K562 (cell line): ENCODE results near the gene SH3BGR. TPM values are rescaled to one million over a fixed set of nuclear protein-coding genes. Genes with fewer than 3 reads are reported as not detected.

ENCODE experiments used
- ATAC-seq: fragments of 200-7000 bp; cut with Tn5 transposase; 3 replicates; pipeline ENCODE4 v1.9.1; 2020; ENCODE audit warnings: moderate library complexity
- BruUV-seq: library from RNA; stranded (reverse); fragments of 400-500 nt; replicated peaks from 2 replicates; lab custom pipeline; 2021; lab: Mats Ljungman, UMichigan
- CTCF ChIA-PET: fragments of 300-600 bp; formaldehyde crosslinking; extraction: SDS; loops from one replicate; lab custom pipeline; 2021; ENCODE audit warnings: low intra/inter-chr PET ratio; lab: Yijun Ruan, JAX
- POLR2A ChIA-PET: fragments of 300-600, 350-650 bp; sonication (Branson Sonifier 250); formaldehyde crosslinking; extraction: SDS; loops from one replicate; lab custom pipeline; 2021; ENCODE audit warnings: antibody characterized with exemption, inconsistent platforms; lab: Yijun Ruan, JAX
- DNase-seq, 4 experiments: peaks; one replicate each; pipeline versions ENCODE4 v3.0.0 to v3.0.0-alpha.2; 2011 to 2018; ENCODE audit warnings: low spot score in 3 of 4, mixed read lengths in 3 of 4; ENCODE audit errors: extremely low read depth in 1 of 4
- FAIRE-seq: peaks from 2 replicates; lab custom pipeline; 2011; peaks lifted over from hg19 to GRCh38; lab: Jason Lieb, UNC
- H2AFZ ChIP-seq: 2 replicates; pipeline ENCODE4 v1.6.0; 2011; ENCODE audit warnings: low read depth, low read length, control low read depth, inconsistent platforms
- H3K27ac ChIP-seq: fragments of 200-600 bp; 3 replicates; pipeline ENCODE4 v1.8.0; 2011; ENCODE audit warnings: low read depth, mild to moderate bottlenecking, control low read depth, inconsistent platforms, low read length, moderate library complexity, mixed read lengths; ENCODE audit errors: extremely low read depth
- H3K27me3 ChIP-seq, 2 experiments: fragments of 300-600 bp in 1 of 2; 2 replicates in 1 of 2; 3 replicates in 1 of 2; pipeline versions ENCODE4 v1.6.0 to v1.8.0; 2011; ENCODE audit warnings: inconsistent platforms in 2 of 2, low read length in 2 of 2, mild to moderate bottlenecking in 1 of 2, mixed read lengths in 1 of 2, moderate library complexity in 1 of 2; ENCODE audit not compliant: control insufficient read depth in 2 of 2, insufficient read depth in 2 of 2
- H3K36me3 ChIP-seq: fragments of 300-600 bp; 3 replicates; pipeline ENCODE4 v1.8.0; 2011; ENCODE audit warnings: mild to moderate bottlenecking, low read length, inconsistent platforms; ENCODE audit not compliant: control insufficient read depth, insufficient read depth
- H3K4me1 ChIP-seq, 2 experiments: fragments of 200-600 bp in 1 of 2; replicated peaks in 1 of 2; 2 replicates in 1 of 2; 3 replicates in 1 of 2; pipeline versions ENCODE4 v1.5.1 to v1.8.0; 2011; ENCODE audit warnings: inconsistent platforms in 2 of 2, low read length in 2 of 2, mild to moderate bottlenecking in 1 of 2, mixed read lengths in 1 of 2, moderate library complexity in 1 of 2; ENCODE audit not compliant: control insufficient read depth in 2 of 2, insufficient read depth in 2 of 2
- H3K4me2 ChIP-seq: 2 replicates; pipeline ENCODE4 v1.6.1; 2011; ENCODE audit warnings: low read length, control low read depth, inconsistent platforms, mixed read lengths; ENCODE audit not compliant: insufficient read depth
- H3K4me3 ChIP-seq: fragments of 200-600 bp; sonication (generic), shearing (Covaris generic); 2 replicates; pipeline ENCODE4 v1.5.1; 2016; ENCODE audit warnings: control low read depth, inconsistent platforms
- H3K79me2 ChIP-seq: fragments of 200-600 bp; 3 replicates; pipeline ENCODE4 v1.8.0; 2011; ENCODE audit warnings: low read length, inconsistent platforms; ENCODE audit not compliant: control insufficient read depth, insufficient read depth
- H3K9ac ChIP-seq, 2 experiments: 2 replicates each; pipeline versions ENCODE4 v1.6.0 to v1.6.1; 2011; ENCODE audit warnings: low read depth in 2 of 2, low read length in 2 of 2, control low read depth in 1 of 2, inconsistent platforms in 1 of 2, mild to moderate bottlenecking in 1 of 2, mixed read lengths in 1 of 2; ENCODE audit not compliant: insufficient read depth in 1 of 2
- H3K9me1 ChIP-seq: one replicate; pipeline ENCODE4 v1.6.0; 2011; ENCODE audit warnings: inconsistent platforms, mild to moderate bottlenecking, low read length, moderate library complexity; ENCODE audit not compliant: control insufficient read depth, insufficient read depth
- H3K9me3 ChIP-seq: replicated peaks from 2 replicates; pipeline ENCODE4 v1.5.1; 2011; ENCODE audit warnings: low read depth, low read length, inconsistent platforms; ENCODE audit not compliant: control insufficient read depth, insufficient read depth
- H4K20me1 ChIP-seq: replicated peaks from 2 replicates; pipeline ENCODE4 v1.6.1; 2011; ENCODE audit warnings: low read length, inconsistent platforms, mixed read lengths; ENCODE audit not compliant: control insufficient read depth, insufficient read depth
- CEBPG ChIP-seq, 3 experiments: fragments of 200-800 bp in 1 of 3; sonication (Bioruptor generic) in 1 of 3; sonication (generic) in 1 of 3; formaldehyde crosslinking in 1 of 3; IDR thresholded peaks in 2 of 3; conservative IDR thresholded peaks in 1 of 3; 2 replicates each; pipeline versions ENCODE4 v1.6.1 to v1.8.0; 2016 to 2022; ENCODE audit warnings: missing compliant biosample characterization in 2 of 3, missing genetic modification characterization in 2 of 3, mild to moderate bottlenecking in 1 of 3, missing genetic modification reagents in 1 of 3
- DPF2 ChIP-seq: fragments of 450-650 bp; IDR thresholded peaks from 2 replicates; pipeline ENCODE4 v1.6.1; 2016
- FOXP1 ChIP-seq: sonication (generic); formaldehyde crosslinking; IDR thresholded peaks from 2 replicates; pipeline ENCODE4 v1.8.0; 2022; ENCODE audit warnings: mild to moderate bottlenecking, missing genetic modification reagents
- HNRNPK ChIP-seq: fragments of 200-400 bp; formaldehyde crosslinking; IDR thresholded peaks from one replicate; pipeline ENCODE4 v1.6.1; 2018; ENCODE audit warnings: mild to moderate bottlenecking, low read depth, low read length; ENCODE audit not compliant: poor library complexity, severe bottlenecking
- L3MBTL2 ChIP-seq: fragments of 450-650 bp; IDR thresholded peaks from 2 replicates; pipeline ENCODE4 v1.6.1; 2016; ENCODE audit warnings: mild to moderate bottlenecking, moderate library complexity
- MYBL2 ChIP-seq, 2 experiments: fragments of 450-650 bp in 1 of 2; sonication (generic) in 1 of 2; formaldehyde crosslinking in 1 of 2; IDR thresholded peaks; 2 replicates each; pipeline versions ENCODE4 v1.6.1 to v1.8.1; 2017 to 2022; ENCODE audit warnings: borderline replicate concordance in 1 of 2, inconsistent platforms in 1 of 2, low read depth in 1 of 2, mild to moderate bottlenecking in 1 of 2, missing genetic modification reagents in 1 of 2, moderate library complexity in 1 of 2
- NCOA6 ChIP-seq: fragments of 450-650 bp; IDR thresholded peaks from 2 replicates; pipeline ENCODE4 v1.6.1; 2017; ENCODE audit warnings: mild to moderate bottlenecking
- NR2C1 ChIP-seq, 2 experiments: fragments of 450-650 bp; IDR thresholded peaks; 2 replicates each; pipeline ENCODE4 v1.6.1; 2017; ENCODE audit warnings: mild to moderate bottlenecking in 2 of 2, antibody characterized with exemption in 1 of 2, inconsistent platforms in 1 of 2, missing compliant biosample characterization in 1 of 2, missing genetic modification characterization in 1 of 2
- POU5F1 ChIP-seq: fragments of 150-350 bp; IDR thresholded peaks from 2 replicates; pipeline ENCODE4 v1.6.1; 2014; ENCODE audit warnings: borderline replicate concordance, low read length, low read depth, mild to moderate bottlenecking; ENCODE audit not compliant: partially characterized antibody
- PTBP1 ChIP-seq: fragments of 200-400 bp; formaldehyde crosslinking; IDR thresholded peaks from 2 replicates; pipeline ENCODE4 v1.6.1; 2017; ENCODE audit warnings: low read depth, low read length
- SIN3A ChIP-seq, 2 experiments: fragments of 150-350 bp in 1 of 2; IDR thresholded peaks; 2 replicates each; pipeline ENCODE4 v1.6.1; 2011 to 2016; ENCODE audit warnings: borderline replicate concordance in 2 of 2, low read depth in 2 of 2, low read length in 2 of 2, mild to moderate bottlenecking in 2 of 2, moderate library complexity in 2 of 2; ENCODE audit not compliant: control insufficient read depth in 1 of 2
- ZFP36 ChIP-seq: fragments of 150-350 bp; IDR thresholded peaks from 2 replicates; pipeline ENCODE4 v1.6.1; 2018; ENCODE audit warnings: low read length, low read depth; ENCODE audit not compliant: partially characterized antibody
- ZNF133 ChIP-seq: fragments of 250-450 bp; sonication (Bioruptor Pico); IDR thresholded peaks from 2 replicates; pipeline ENCODE4 v1.4.0; 2020; ENCODE audit warnings: mild to moderate bottlenecking
- ZNF445 ChIP-seq: fragments of 250-450 bp; sonication (Bioruptor Pico); IDR thresholded peaks from 2 replicates; pipeline ENCODE4 v1.4.0; 2020; ENCODE audit warnings: low read depth, mild to moderate bottlenecking, moderate library complexity
- ZNF695 ChIP-seq: fragments of 450-650 bp; formaldehyde crosslinking; IDR thresholded peaks from 2 replicates; pipeline ENCODE4 v1.4.0; 2020; ENCODE audit warnings: mild to moderate bottlenecking, moderate library complexity
- WGBS: fragments of 100-300 bp; shearing (Covaris generic); methylation state at CpG from one replicate; pipeline ENCODE4 v1.1.6; 2016; ENCODE audit warnings: low coverage, mixed read lengths; ENCODE audit not compliant: insufficient coverage; ENCODE audit errors: missing lambda C conversion rate; 5-methylcytosine and 5-hydroxymethylcytosine counted together
- in situ Hi-C: fragments of 300-500 bp; cut with MboI; formaldehyde crosslinking; loops from 4 replicates; pipeline ENCODE4 v1.15.0; 2018; ENCODE audit warnings: inconsistent platforms, mixed read lengths
- intact Hi-C: fragments of 100-400 bp; cut with micrococcal nuclease; formaldehyde crosslinking; loops from 2 replicates; pipeline ENCODE4 v1.14.2; 2022
- polyA plus RNA-seq, 8 experiments: library from polyadenylated mRNA; depleted of rRNA in 4 of 8; stranded (reverse) in 5 of 8; unstranded in 3 of 8; fragments of >200 nt; fragmentation: Nextera tagmentation in 2 of 8; fragmentation: Illumina TruSeq in 1 of 8; extraction: Ambion mirVana in 2 of 8; extraction: Trizol in 1 of 8; gene quantifications; 2 replicates each; pipeline versions ENCODE4 v1.2.1 to v1.2.3, GENCODE V29; 2011 to 2014; ENCODE audit warnings: inconsistent platforms in 1 of 8, missing spikeins in 1 of 8
- total RNA-seq, 7 experiments: library from RNA; depleted of rRNA in 6 of 7; stranded (reverse); fragments of >200 nt in 6 of 7; fragmentation: Illumina TruSeq in 2 of 7; extraction: Trizol in 2 of 7; gene quantifications; 2 replicates each; pipeline versions ENCODE4 v1.2.1 to v1.2.3, GENCODE V29; 2011 to 2021; ENCODE audit warnings: low replicate concordance in 1 of 7

The SH3BGR gene
- total and polyA plus RNA-seq, 9 of the 15 experiments (the other 6 are each of a cell fraction or from before 2014, with no cell fraction given) = 6.6 to 42.9 (median 25.6) TPM

DNA sequence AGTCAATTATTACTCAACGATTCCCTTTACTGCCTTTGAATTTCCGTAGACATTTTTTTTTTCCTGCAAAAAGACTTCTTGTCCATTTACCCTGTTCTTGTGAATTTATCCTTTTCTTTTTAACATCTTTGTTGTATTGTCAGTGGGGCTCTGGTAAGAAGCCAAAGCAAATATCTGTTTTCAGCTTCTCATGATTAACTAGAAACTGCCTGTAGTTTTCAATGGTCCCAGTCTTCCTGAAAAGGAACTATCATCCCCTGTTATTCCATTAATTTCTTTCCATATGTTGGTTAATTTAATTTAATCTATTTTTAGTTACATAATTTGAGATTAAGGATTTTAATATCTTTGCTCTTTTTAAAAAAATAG is 28.0 kb downstream of the SH3BGR start:
- intact Hi-C loops = no loop called here
- no peak overlapping the region for H3K27ac ChIP-seq
- H3K9me3 ChIP-seq = no peaks in the 10 kb centered on the region
- H3K9ac ChIP-seq = no peak overlapping the region
- no peaks in the 10 kb centered on the region for H3K36me3 ChIP-seq
- BruUV-seq = no TSS peak
- H3K9me1 ChIP-seq = no peaks in the 10 kb centered on the region
- H4K20me1 ChIP-seq = no peaks in the 10 kb centered on the region
- in situ Hi-C loops = no loop called here
- no peak for TF ChIP-seq MYBL2 (IDR thresholded peaks at IDR 0.05; ENCODE audit: low read depth)
- TF ChIP-seq MYBL2 (CRISPR knock-in tag; IDR thresholded peaks at IDR 0.05; ENCODE audit: borderline replicate concordance) = no peak
- no peak for TF ChIP-seq ZNF133
- TF ChIP-seq NR2C1 (IDR thresholded peaks at IDR 0.05) = no peak
- no peak for TF ChIP-seq NR2C1 (tag; IDR thresholded peaks at IDR 0.05)
- no peak for TF ChIP-seq DPF2
- no peak for TF ChIP-seq ZFP36
- TF ChIP-seq HNRNPK = no peak
- no peak for TF ChIP-seq ZNF445 (CRISPR knock-in tag)
- TF ChIP-seq PTBP1 = no peak
- no peak for TF ChIP-seq NCOA6
- TF ChIP-seq SIN3A (IDR thresholded peaks at IDR 0.05; ENCODE audit: borderline replicate concordance in 2 of 2, control insufficient read depth in 1 of 2, low read depth in 2 of 2, low read length in 2 of 2) = no peak
- TF ChIP-seq CEBPG (CRISPR knock-in tag; IDR thresholded peaks at IDR 0.05) = no peak
- TF ChIP-seq CEBPG (tag; conservative IDR thresholded peaks at IDR 0.05 in 1 of 2, IDR thresholded peaks at IDR 0.05 in 1 of 2) = no peak
- no peak for TF ChIP-seq ZNF695
- TF ChIP-seq L3MBTL2 = no peak
- no peak for TF ChIP-seq FOXP1 (CRISPR knock-in tag)
- TF ChIP-seq POU5F1 = no peak
- DNase-seq (no peak), FAIRE-seq (no peak), ATAC-seq (no peak)
- no peaks in the 10 kb centered on the region for H3K4me1 ChIP-seq
- no peak overlapping the region for H3K4me3 ChIP-seq
- WGBS = 8% methylated on average over 2 of the region's 2 CpGs
- POLR2A ChIA-PET = interaction anchor here (1.5 kb wide), 1 partner anchor 19 kb away, joined by 3 read pairs; no protein-coding TSS in a partner anchor
- CTCF ChIA-PET = no interaction called here
- peaks cover 0 to 3% of the 10 kb centered on the region in 2 experiments; a peak in 1 of 5 replicates for H3K27me3 ChIP-seq
- H3K4me2 ChIP-seq = no peak overlapping the region
- H2AFZ ChIP-seq = no peak overlapping the region
- H3K79me2 ChIP-seq = no peaks in the 10 kb centered on the region
